NOMO-1 (cell line): ENCODE data around the gene KCNE2.

Experiments used
- DNase-seq, 2 experiments: peaks; one replicate each; lab custom pipeline; 2025; ENCODE audit not compliant: unreplicated experiment in 2 of 2; lab: John Stamatoyannopoulos, UW

The KCNE2 gene

GRCh38 chr21:34363733-34364132, at the start of gene KCNE2:
Gene KCNE2, plus strand, starts transcription at chr21:34364006. Its CDS starts 6,473 bp downstream, at chr21:34370479.
- no peak for DNase-seq

- DNase-seq: no peak
Observed at GRCh38 chr21:34319585-34319984, 44.2 kb upstream of the KCNE2 start.

GRCh38 chr21:34320011-34320410, 43.8 kb upstream of the KCNE2 start:
- DNase-seq: no peak

GRCh38 chr21:34330055-34330454, 33.8 kb upstream of the KCNE2 start:
- no peak for DNase-seq

- DNase-seq: no peak
Observed at GRCh38 chr21:34331726-34332125, 32.1 kb upstream of the KCNE2 start.

GRCh38 chr21:34332347-34332746, 31.5 kb upstream of the KCNE2 start:
- DNase-seq: no peak

GRCh38 chr21:34333121-34333739, 30.6 kb upstream of the KCNE2 start:
- no peak for DNase-seq

GRCh38 chr21:34335316-34335715, 28.5 kb upstream of the KCNE2 start:
- DNase-seq: no peak

GRCh38 chr21:34336245-34336644, 27.6 kb upstream of the KCNE2 start:
- DNase-seq: no peak

GRCh38 chr21:34336756-34337391, 26.9 kb upstream of the KCNE2 start:
- no peak for DNase-seq

GRCh38 chr21:34337741-34338140, 26.1 kb upstream of the KCNE2 start:
- no peak for DNase-seq

GRCh38 chr21:34338226-34338625, 25.6 kb upstream of the KCNE2 start:
- no peak for DNase-seq

- no peak for DNase-seq
Observed at GRCh38 chr21:34340061-34340460, 23.7 kb upstream of the KCNE2 start.

- DNase-seq: no peak
Observed at GRCh38 chr21:34342476-34342875, 21.3 kb upstream of the KCNE2 start.

GRCh38 chr21:34343347-34343746, 20.5 kb upstream of the KCNE2 start:
- no peak for DNase-seq

- DNase-seq: no peak
Observed at GRCh38 chr21:34343838-34344381, 19.9 kb upstream of the KCNE2 start.

GRCh38 chr21:34344584-34344983, 19.2 kb upstream of the KCNE2 start:
- no peak for DNase-seq

GRCh38 chr21:34345091-34345871, 18.5 kb upstream of the KCNE2 start:
- no peak for DNase-seq

- no peak for DNase-seq
Observed at GRCh38 chr21:34345892-34346291, 17.9 kb upstream of the KCNE2 start.

- DNase-seq: no peak
Observed at GRCh38 chr21:34348890-34349519, 14.8 kb upstream of the KCNE2 start.

GRCh38 chr21:34351786-34352241, 12.0 kb upstream of the KCNE2 start:
- DNase-seq: peak; percentile 37 to 65
